ENCODE data around the gene KCND2. TPM values are rescaled to one million over a fixed set of nuclear protein-coding genes. Genes with fewer than 3 reads are reported as not detected.

Gene KCND2
- polyA plus RNA-seq, 2 of the 4 experiments (the other 2 are of a cell fraction) = 0.01 TPM; not detected in 1

DNA sequence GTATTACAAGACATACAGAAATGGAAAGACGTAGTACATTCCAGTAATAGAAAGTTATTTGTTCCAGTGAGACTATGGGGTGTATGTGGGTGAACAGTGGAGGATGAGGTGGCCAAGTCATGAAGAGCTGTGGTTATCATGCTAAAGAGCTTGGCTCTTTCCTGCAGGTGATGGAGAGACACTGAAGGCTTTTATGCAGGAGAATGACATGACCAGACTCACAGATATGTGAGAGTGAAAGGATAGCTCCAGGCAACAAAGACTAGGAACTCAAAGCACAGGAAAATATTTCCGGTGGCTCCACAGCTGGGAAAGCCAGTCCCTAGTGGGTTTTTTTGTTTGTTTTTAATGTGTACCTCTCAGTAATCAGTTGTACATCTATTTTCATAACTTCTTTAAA lies 451.5 kb downstream of the KCND2 start:
- ATAC-seq = no peak
- Histone ChIP-seq H3K4me1 (no peaks in the 10 kb centered on the region), H3K9me3 (no peaks in the 10 kb centered on the region), H3K4me3 (no peak overlapping the region), H3K4me2 (no peak overlapping the region), H3K27ac (no peak overlapping the region)
- 26% methylated on average over 2 of the region's 2 CpGs for WGBS (ENCODE audit: missing lambda C conversion rate)
- DNase-seq (ENCODE audit: low read depth in 1 of 2, low spot score in 1 of 2) = no peak
- ChIA-PET POLR2A (no interaction called here), CTCF (interaction anchor here (1.1 to 1.2 kb wide), 2 partner anchors 20 to 36 kb away, joined by 3 read pairs; no protein-coding TSS in a partner anchor)
- TF ChIP-seq REST (IDR thresholded peaks at IDR 0.05) (no peak), HOXB5 (CRISPR knock-in tag; IDR thresholded peaks at IDR 0.05) (no peak), SMC3 (IDR thresholded peaks at IDR 0.05) (no peak), JUNB (IDR thresholded peaks at IDR 0.05) (no peak), EHMT2 (IDR thresholded peaks at IDR 0.05; ENCODE audit: low read depth) (no peak), CHD4 (IDR thresholded peaks at IDR 0.05; ENCODE audit: borderline replicate concordance) (no peak), ZNF302 (CRISPR knock-in tag; IDR thresholded peaks at IDR 0.05) (no peak), BHLHE40 (IDR thresholded peaks at IDR 0.05; ENCODE audit: low read depth, low read length) (no peak), HDAC2 (IDR thresholded peaks at IDR 0.05) (no peak), NR3C1 (IDR thresholded peaks at IDR 0.05) (no peak), MYC (IDR thresholded peaks at IDR 0.05; ENCODE audit: borderline replicate concordance, low read length) (no peak), EHF (CRISPR knock-in tag; IDR thresholded peaks at IDR 0.05) (no peak), FOSB (CRISPR knock-in tag; IDR thresholded peaks at IDR 0.05) (no peak), CBX2 (IDR thresholded peaks at IDR 0.05; ENCODE audit: borderline replicate concordance, low read depth) (no peak), EP300 (IDR thresholded peaks at IDR 0.05) (no peak), ZFP36 (IDR thresholded peaks at IDR 0.05; ENCODE audit: borderline replicate concordance, partially characterized antibody) (no peak), POLR2AphosphoS2 (conservative IDR thresholded peaks at IDR 0.05; ENCODE audit: low read length) (no peak), HOXA7 (CRISPR knock-in tag; IDR thresholded peaks at IDR 0.05) (no peak)
- TF ChIP-seq, protein P1, sequence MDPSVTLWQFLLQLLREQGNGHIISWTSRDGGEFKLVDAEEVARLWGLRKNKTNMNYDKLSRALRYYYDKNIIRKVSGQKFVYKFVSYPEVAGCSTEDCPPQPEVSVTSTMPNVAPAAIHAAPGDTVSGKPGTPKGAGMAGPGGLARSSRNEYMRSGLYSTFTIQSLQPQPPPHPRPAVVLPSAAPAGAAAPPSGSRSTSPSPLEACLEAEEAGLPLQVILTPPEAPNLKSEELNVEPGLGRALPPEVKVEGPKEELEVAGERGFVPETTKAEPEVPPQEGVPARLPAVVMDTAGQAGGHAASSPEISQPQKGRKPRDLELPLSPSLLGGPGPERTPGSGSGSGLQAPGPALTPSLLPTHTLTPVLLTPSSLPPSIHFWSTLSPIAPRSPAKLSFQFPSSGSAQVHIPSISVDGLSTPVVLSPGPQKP (IDR thresholded peaks at IDR 0.05; ENCODE audit: low read depth, low read length) = no peak
- FAIRE-seq = no peak

DNA sequence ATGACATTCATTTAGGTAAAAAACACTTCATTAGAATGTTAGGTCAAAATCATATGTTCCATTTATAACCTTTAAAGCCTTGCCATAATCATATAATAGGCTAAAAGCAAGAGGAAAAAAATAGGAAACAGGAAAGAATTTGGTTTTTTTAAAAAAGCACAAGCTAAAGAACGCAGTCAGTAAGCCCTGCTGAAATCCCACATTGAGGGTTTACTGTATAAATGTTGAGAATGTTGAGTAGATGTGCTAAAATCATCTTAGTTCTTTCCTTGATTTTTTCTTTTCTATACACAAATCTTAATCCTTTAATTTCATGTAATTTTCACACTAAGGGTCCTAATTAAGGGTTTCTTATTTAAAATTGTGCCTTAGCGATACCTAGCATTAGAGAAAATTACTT lies 452.0 kb downstream of the KCND2 start:
- Histone ChIP-seq H3K4me3 (no peak overlapping the region), H3K4me2 (peak overlapping the region; percentile 35; the same call in 2 of the 3 replicates), H3K27ac (no peak overlapping the region), H3K9me3 (no peaks in the 10 kb centered on the region), H3K4me1 (no peaks in the 10 kb centered on the region)
- FAIRE-seq = no peak
- DNase-seq (ENCODE audit: low read depth in 1 of 2, low spot score in 1 of 2) = no peak
- ATAC-seq = no peak
- CTCF ChIA-PET = interaction anchor here (1.1 to 1.3 kb wide), 3 partner anchors 9 to 35 kb away, joined by 3 read pairs; no protein-coding TSS in a partner anchor
- WGBS (ENCODE audit: missing lambda C conversion rate) = 9% methylated on average over 2 of the region's 2 CpGs
- POLR2A ChIA-PET = no interaction called here
- TF ChIP-seq ZFP36 (IDR thresholded peaks at IDR 0.05; ENCODE audit: borderline replicate concordance, partially characterized antibody) (no peak), CEBPB (IDR thresholded peaks at IDR 0.05) (no peak), NFE2L2 (conservative IDR thresholded peaks at IDR 0.05; ENCODE audit: low read length) (no peak), HEYL (CRISPR knock-in tag; IDR thresholded peaks at IDR 0.05) (no peak), TFCP2L1 (CRISPR knock-in tag; IDR thresholded peaks at IDR 0.05) (no peak), REST (IDR thresholded peaks at IDR 0.05) (no peak), CBX8 (IDR thresholded peaks at IDR 0.05) (no peak), HOXB13 (CRISPR knock-in tag; IDR thresholded peaks at IDR 0.05; ENCODE audit: low read depth) (no peak), NR3C1 (IDR thresholded peaks at IDR 0.05) (no peak), MAZ (IDR thresholded peaks at IDR 0.05; ENCODE audit: borderline replicate concordance, low read depth, low read length) (no peak), ESRRA (IDR thresholded peaks at IDR 0.05; ENCODE audit: borderline replicate concordance, low read length) (no peak), EHF (CRISPR knock-in tag; IDR thresholded peaks at IDR 0.05) (no peak), RCOR1 (IDR thresholded peaks at IDR 0.05; ENCODE audit: low read depth, low read length) (no peak), EP300 (IDR thresholded peaks at IDR 0.05) (no peak)
- TF ChIP-seq, protein P2, sequence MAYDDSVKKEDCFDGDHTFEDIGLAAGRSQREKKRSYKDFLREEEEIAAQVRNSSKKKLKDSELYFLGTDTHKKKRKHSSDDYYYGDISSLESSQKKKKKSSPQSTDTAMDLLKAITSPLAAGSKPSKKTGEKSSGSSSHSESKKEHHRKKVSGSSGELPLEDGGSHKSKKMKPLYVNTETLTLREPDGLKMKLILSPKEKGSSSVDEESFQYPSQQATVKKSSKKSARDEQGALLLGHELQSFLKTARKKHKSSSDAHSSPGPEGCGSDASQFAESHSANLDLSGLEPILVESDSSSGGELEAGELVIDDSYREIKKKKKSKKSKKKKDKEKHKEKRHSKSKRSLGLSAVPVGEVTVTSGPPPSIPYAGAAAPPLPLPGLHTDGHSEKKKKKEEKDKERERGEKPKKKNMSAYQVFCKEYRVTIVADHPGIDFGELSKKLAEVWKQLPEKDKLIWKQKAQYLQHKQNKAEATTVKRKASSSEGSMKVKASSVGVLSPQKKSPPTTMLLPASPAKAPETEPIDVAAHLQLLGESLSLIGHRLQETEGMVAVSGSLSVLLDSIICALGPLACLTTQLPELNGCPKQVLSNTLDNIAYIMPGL (CRISPR knock-in tag; IDR thresholded peaks at IDR 0.05; ENCODE audit: borderline replicate concordance) = no peak
